Stimulated activated effector memory CD8-positive, alpha-beta T cell treated with anti-CD3 and anti-CD28 coated beads, Interleukin-12 subunit alpha, Interleukin-12 subunit beta, amount 100 ng/mL, for 72 hours (primary cell): ENCODE measurements around the gene RAB7A.

ENCODE experiments used
- ATAC-seq: fragments of 150-1000 bp; cut with Tn5 transposase; 2 replicates; pipeline ENCODE4 v1.10.0; 2021
- DNase-seq, 2 donors: peaks; one replicate each; pipeline ENCODE4 v3.0.0; 2021 to 2022; ENCODE audit warnings: low spot score in 2 of 2
- H3K27ac Mint-ChIP-seq: one replicate; pipeline ENCODE4 v1.8.0; 2022; ENCODE audit warnings: mild to moderate bottlenecking, mixed read lengths
- H3K36me3 Mint-ChIP-seq: one replicate; pipeline ENCODE4 v1.8.0; 2022; ENCODE audit warnings: mild to moderate bottlenecking, mixed read lengths
- H3K4me1 Mint-ChIP-seq: one replicate; pipeline ENCODE4 v1.8.0; 2022; ENCODE audit warnings: mixed read lengths
- H3K4me3 Mint-ChIP-seq: one replicate; pipeline ENCODE4 v1.8.0; 2022; ENCODE audit warnings: mild to moderate bottlenecking, mixed read lengths
- H3K9me3 Mint-ChIP-seq: one replicate; pipeline ENCODE4 v1.8.0; 2022; ENCODE audit warnings: mixed read lengths

Gene RAB7A

GRCh38 chr3:128851601-128852000 lies 125.6 kb downstream of the RAB7A start:
- Mint-ChIP-seq H3K36me3 (no peaks in the 10 kb centered on the region), H3K27ac (no peak overlapping the region), H3K4me3 (no peak overlapping the region), H3K9me3 (peaks cover 10% of the 10 kb centered on the region), H3K4me1 (peaks cover 6% of the 10 kb centered on the region)
- no peak for ATAC-seq
- DNase-seq = no peak

- DNase-seq = no peak
- ATAC-seq = no peak
- no peak overlapping the region for H3K27ac Mint-ChIP-seq
- H3K9me3 Mint-ChIP-seq = peaks cover 20% of the 10 kb centered on the region
- no peaks in the 10 kb centered on the region for H3K36me3 Mint-ChIP-seq
- H3K4me1 Mint-ChIP-seq = no peaks in the 10 kb centered on the region
- H3K4me3 Mint-ChIP-seq = no peak overlapping the region
These were observed 127.8 kb downstream of the RAB7A start for GRCh38 chr3:128853826-128854225.

- DNase-seq = no peak
- H3K4me3 Mint-ChIP-seq = no peak overlapping the region
- no peaks in the 10 kb centered on the region for H3K4me1 Mint-ChIP-seq
- no peaks in the 10 kb centered on the region for H3K36me3 Mint-ChIP-seq
- H3K9me3 Mint-ChIP-seq = peaks cover 23% of the 10 kb centered on the region
- ATAC-seq = no peak
- no peak overlapping the region for H3K27ac Mint-ChIP-seq
These were observed 128.5 kb downstream of the RAB7A start for GRCh38 chr3:128854475-128854874.

DNA sequence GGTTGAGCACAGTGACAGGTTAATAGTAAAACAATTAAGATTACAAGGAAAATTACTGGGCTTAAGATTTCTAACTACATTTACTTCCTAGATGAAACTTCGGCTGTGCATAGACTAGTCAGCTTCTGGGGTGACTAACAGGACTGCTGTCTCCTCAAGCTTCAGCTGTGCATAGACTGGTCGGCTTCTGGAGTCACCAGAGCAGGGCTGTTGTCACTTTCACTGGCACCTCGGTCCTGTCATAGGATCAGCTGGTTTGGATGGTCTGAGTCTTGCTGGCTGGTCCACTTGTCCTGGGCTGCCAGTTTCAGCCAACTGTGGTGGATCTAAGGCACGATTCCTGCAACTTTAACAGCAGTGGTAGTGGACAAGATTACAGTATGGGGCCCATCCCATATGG lies 129.6 kb downstream of the RAB7A start:
- ATAC-seq (no peak), DNase-seq (no peak)
- Mint-ChIP-seq H3K36me3 (no peaks in the 10 kb centered on the region), H3K4me1 (no peaks in the 10 kb centered on the region), H3K9me3 (peaks cover 25% of the 10 kb centered on the region), H3K4me3 (no peak overlapping the region), H3K27ac (no peak overlapping the region)

DNA sequence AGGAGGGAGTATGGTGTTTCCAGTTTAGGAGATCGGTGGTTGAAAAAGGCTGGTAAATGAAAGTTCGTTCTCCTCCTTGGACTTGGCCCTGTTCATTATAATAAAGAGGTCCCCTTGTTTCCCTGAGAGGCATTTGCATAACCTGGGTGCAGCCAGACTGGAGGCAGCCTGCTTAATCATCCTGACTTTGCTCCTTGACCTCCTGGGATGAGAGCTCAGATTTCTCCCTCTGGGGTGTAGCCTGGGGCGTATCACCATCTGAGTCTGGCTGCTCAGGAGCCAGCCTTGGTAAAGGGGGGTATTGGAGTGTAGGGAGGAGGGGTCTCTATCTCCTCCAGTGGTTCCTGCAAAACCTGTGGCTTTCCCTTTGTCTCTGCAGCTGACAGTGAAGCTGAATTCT lies 132.2 kb downstream of the RAB7A start:
- H3K4me1 Mint-ChIP-seq = no peaks in the 10 kb centered on the region
- DNase-seq (no peak), ATAC-seq (no peak)
- H3K4me3 Mint-ChIP-seq = no peak overlapping the region
- no peak overlapping the region for H3K27ac Mint-ChIP-seq
- no peaks in the 10 kb centered on the region for H3K36me3 Mint-ChIP-seq
- H3K9me3 Mint-ChIP-seq = peaks cover 31% of the 10 kb centered on the region

GRCh38 chr3:128859630-128860029 lies 133.6 kb downstream of the RAB7A start:
- Mint-ChIP-seq H3K27ac (no peak overlapping the region), H3K9me3 (peaks cover 22% of the 10 kb centered on the region), H3K4me3 (no peak overlapping the region), H3K36me3 (no peaks in the 10 kb centered on the region), H3K4me1 (peaks cover 3% of the 10 kb centered on the region)
- DNase-seq (no peak), ATAC-seq (no peak)

GRCh38 chr3:128861491-128861890 lies 135.5 kb downstream of the RAB7A start:
- Mint-ChIP-seq H3K27ac (no peak overlapping the region), H3K36me3 (no peaks in the 10 kb centered on the region), H3K4me3 (no peak overlapping the region), H3K9me3 (peaks cover 21% of the 10 kb centered on the region), H3K4me1 (peaks cover 6% of the 10 kb centered on the region)
- no peak for ATAC-seq
- DNase-seq = no peak

DNA sequence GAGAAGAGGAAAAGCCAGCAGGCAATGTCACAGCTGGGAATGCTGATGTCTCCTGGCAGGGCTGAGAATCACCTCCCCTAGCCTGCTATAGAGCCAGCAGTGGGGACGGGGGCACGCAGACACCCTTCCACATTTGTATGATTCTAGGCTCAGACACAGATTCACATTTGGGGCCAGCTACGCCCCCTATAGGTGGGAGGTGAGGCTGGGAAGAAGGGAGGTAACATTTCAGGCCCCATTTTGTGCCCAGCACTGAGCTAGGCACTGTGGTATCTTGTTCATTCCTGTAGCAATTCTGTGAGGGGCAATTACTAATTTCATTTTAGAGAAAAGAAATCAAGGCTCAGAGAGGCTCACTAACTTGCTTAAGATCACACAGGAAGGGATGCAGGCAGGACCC lies 137.6 kb downstream of the RAB7A start:
- Mint-ChIP-seq H3K36me3 (no peaks in the 10 kb centered on the region), H3K4me1 (peaks cover 6% of the 10 kb centered on the region), H3K27ac (no peak overlapping the region), H3K9me3 (peaks cover 14% of the 10 kb centered on the region), H3K4me3 (no peak overlapping the region)
- peak; percentile 43 for ATAC-seq
- no peak for DNase-seq
